Left renal pelvis (tissue), 4 donors: ENCODE data around the gene PLXNC1. TPM values are rescaled to one million over a fixed set of nuclear protein-coding genes. Genes with fewer than 3 reads are reported as not detected.

ENCODE experiments used
- DNase-seq, 4 donors: peaks; one replicate each; pipeline ENCODE4 v3.0.0-alpha.2; 2013; ENCODE audit warnings: low read depth in 4 of 4, low spot score in 3 of 4
- polyA plus RNA-seq, 4 donors: library from polyadenylated mRNA; unstranded; fragments of 120-200 nt; gene quantifications; one replicate each; pipeline ENCODE4 v1.2.1, GENCODE V29; 2013; ENCODE audit not compliant: insufficient read length in 4 of 4

Gene PLXNC1
- polyA plus RNA-seq, 4 donors: 7.1 to 15.6 (median 8.1) TPM

- no peak for DNase-seq
These were observed 14.2 kb upstream of the PLXNC1 start for GRCh38 chr12:94133964-94134795.

- no peak for DNase-seq
These were observed 12.5 kb upstream of the PLXNC1 start for GRCh38 chr12:94135896-94136295.

GRCh38 chr12:94139816-94140215 is 8.6 kb upstream of the PLXNC1 start:
- no peak for DNase-seq

- no peak for DNase-seq
These were observed 7.8 kb upstream of the PLXNC1 start for GRCh38 chr12:94140556-94140955.

GRCh38 chr12:94141004-94141764 is 7.2 kb upstream of the PLXNC1 start:
- no peak for DNase-seq

- no peak for DNase-seq
These were observed 6.5 kb upstream of the PLXNC1 start for GRCh38 chr12:94141892-94142291.

- no peak for DNase-seq
These were observed 4.9 kb upstream of the PLXNC1 start for GRCh38 chr12:94143438-94143837.

- DNase-seq: no peak
These were observed 4.4 kb upstream of the PLXNC1 start for GRCh38 chr12:94143951-94144350.

GRCh38 chr12:94144781-94145180 is 3.6 kb upstream of the PLXNC1 start:
- no peak for DNase-seq

GRCh38 chr12:94145191-94145983 is 3.0 kb upstream of the PLXNC1 start:
- DNase-seq: no peak

GRCh38 chr12:94146166-94146936 is 2.0 kb upstream of the PLXNC1 start:
- no peak for DNase-seq

GRCh38 chr12:94147387-94147990 is 888 bp upstream of the PLXNC1 start:
- no peak for DNase-seq

GRCh38 chr12:94148739-94149118 is 352 bp downstream of the PLXNC1 start:
- no peak for DNase-seq

- no peak for DNase-seq
These were observed 873 bp downstream of the PLXNC1 start for GRCh38 chr12:94149119-94149780.

GRCh38 chr12:94149781-94150239 is 1.4 kb downstream of the PLXNC1 start:
- DNase-seq: no peak

- no peak for DNase-seq
These were observed 2.1 kb downstream of the PLXNC1 start for GRCh38 chr12:94150240-94151121.

- DNase-seq: no peak
These were observed 3.2 kb downstream of the PLXNC1 start for GRCh38 chr12:94151582-94151981.

- DNase-seq: no peak
These were observed 4.1 kb downstream of the PLXNC1 start for GRCh38 chr12:94152292-94153078.
